K562 (cell line): ENCODE measurements around the gene SEPTIN6. TPM values are rescaled to one million over a fixed set of nuclear protein-coding genes. Genes with fewer than 3 reads are reported as not detected.
A peak's percentile ranks its signal among the peaks of the same experiment; 100 is the strongest.

Experiments
- BRF1 ChIP-seq: IDR thresholded peaks from 3 replicates; pipeline ENCODE4 v1.6.1; 2011; ENCODE audit warnings: borderline replicate concordance, mild to moderate bottlenecking; ENCODE audit not compliant: insufficient read length; ENCODE audit errors: extremely low read depth
- CBFA2T3 ChIP-seq: fragments of 450-650 bp; IDR thresholded peaks from 2 replicates; pipeline ENCODE4 v1.6.1; 2017
- CXXC5 ChIP-seq: fragments of 250-450 bp; sonication (Bioruptor Pico); IDR thresholded peaks from 2 replicates; pipeline ENCODE4 v1.8.0; 2022; ENCODE audit warnings: inconsistent platforms, mild to moderate bottlenecking, moderate library complexity
- MXI1 ChIP-seq: IDR thresholded peaks from 2 replicates; pipeline ENCODE4 v1.6.1; 2011; ENCODE audit warnings: low read depth, mild to moderate bottlenecking, improper control_type of control experiment, low read length
- NFYB ChIP-seq: IDR thresholded peaks from 2 replicates; pipeline ENCODE4 v1.6.1; 2011; ENCODE audit warnings: mild to moderate bottlenecking, moderate library complexity; ENCODE audit not compliant: insufficient read length; ENCODE audit errors: extremely low read depth
- NONO ChIP-seq, 2 experiments: fragments of 200-400 bp in 1 of 2; fragments of 450-650 bp in 1 of 2; formaldehyde crosslinking in 1 of 2; IDR thresholded peaks; 2 replicates each; pipeline ENCODE4 v1.6.1; 2017; ENCODE audit warnings: low read depth in 2 of 2, mild to moderate bottlenecking in 2 of 2, moderate library complexity in 2 of 2, low read length in 1 of 2
- NR2F6 ChIP-seq: fragments of 450-650 bp; formaldehyde crosslinking; IDR thresholded peaks from 2 replicates; pipeline ENCODE4 v1.4.0; 2020; ENCODE audit warnings: mild to moderate bottlenecking
- PHB ChIP-seq: fragments of 250-450 bp; sonication (Bioruptor Pico); IDR thresholded peaks from 2 replicates; pipeline ENCODE4 v1.5.0; 2021
- PML ChIP-seq: IDR thresholded peaks from 2 replicates; pipeline ENCODE4 v1.6.1; 2012; ENCODE audit warnings: low read length, inconsistent platforms
- POLR2A ChIP-seq: fragments of 450-650 bp; conservative IDR thresholded peaks from 2 replicates; pipeline ENCODE4 v1.6.1; 2016
- RBFOX2 ChIP-seq: fragments of 200-400 bp; formaldehyde crosslinking; IDR thresholded peaks from 2 replicates; pipeline ENCODE4 v1.6.1; 2017; ENCODE audit warnings: low read depth, mild to moderate bottlenecking, low read length, moderate library complexity
- RNF2 ChIP-seq: sonication (generic); IDR thresholded peaks from 2 replicates; pipeline ENCODE4 v1.6.1; 2016
- SUPT5H ChIP-seq: fragments of 450-650 bp; IDR thresholded peaks from 2 replicates; pipeline ENCODE4 v1.6.1; 2016
- XRCC3 ChIP-seq: fragments of 450-650 bp; IDR thresholded peaks from 2 replicates; pipeline ENCODE4 v1.6.1; 2017; ENCODE audit warnings: mild to moderate bottlenecking, moderate library complexity
- ZBTB8A ChIP-seq: fragments of 450-650 bp; IDR thresholded peaks from 2 replicates; pipeline ENCODE4 v1.6.1; 2018; ENCODE audit warnings: mild to moderate bottlenecking, moderate library complexity; ENCODE audit not compliant: partially characterized antibody
- ZKSCAN3 ChIP-seq: fragments of 250-450 bp; sonication (Bioruptor Pico); IDR thresholded peaks from 2 replicates; pipeline ENCODE4 v1.4.0; 2020
- ZNF311 ChIP-seq: fragments of 250-450 bp; sonication (Bioruptor Pico); IDR thresholded peaks from 2 replicates; pipeline ENCODE4 v1.4.0; 2020; ENCODE audit warnings: mild to moderate bottlenecking, moderate library complexity
- ZNF57 ChIP-seq: fragments of 450-650 bp; formaldehyde crosslinking; IDR thresholded peaks from 2 replicates; pipeline ENCODE4 v1.4.0; 2020; ENCODE audit warnings: mild to moderate bottlenecking, moderate library complexity
- ZNF668 ChIP-seq: fragments of 250-450 bp; sonication (Bioruptor Pico); IDR thresholded peaks from 2 replicates; pipeline ENCODE4 v1.8.0; 2022; ENCODE audit warnings: mild to moderate bottlenecking, inconsistent platforms
- polyA plus RNA-seq, 8 experiments: library from polyadenylated mRNA; depleted of rRNA in 4 of 8; stranded (reverse) in 5 of 8; unstranded in 3 of 8; fragments of >200 nt; fragmentation: Nextera tagmentation in 2 of 8; fragmentation: Illumina TruSeq in 1 of 8; extraction: Ambion mirVana in 2 of 8; extraction: Trizol in 1 of 8; gene quantifications; 2 replicates each; pipeline versions ENCODE4 v1.2.1 to v1.2.3, GENCODE V29; 2011 to 2014; ENCODE audit warnings: inconsistent platforms in 1 of 8, missing spikeins in 1 of 8
- total RNA-seq, 7 experiments: library from RNA; depleted of rRNA in 6 of 7; stranded (reverse); fragments of >200 nt in 6 of 7; fragmentation: Illumina TruSeq in 2 of 7; extraction: Trizol in 2 of 7; gene quantifications; 2 replicates each; pipeline versions ENCODE4 v1.2.1 to v1.2.3, GENCODE V29; 2011 to 2021; ENCODE audit warnings: low replicate concordance in 1 of 7
- TF ChIP-seq, protein P1 (sequence below): fragments of 450-650 bp; IDR thresholded peaks from 2 replicates; pipeline ENCODE4 v1.6.1; 2016; ENCODE audit warnings: antibody characterized with exemption
- TF ChIP-seq, protein P2 (sequence below), 2 experiments: fragments of 450-650 bp in 1 of 2; IDR thresholded peaks; 2 replicates each; pipeline ENCODE4 v1.6.1; 2011 to 2017; ENCODE audit warnings: low read depth in 2 of 2, antibody characterized with exemption in 1 of 2, borderline replicate concordance in 1 of 2, low read length in 1 of 2, mild to moderate bottlenecking in 1 of 2, mixed read lengths in 1 of 2; ENCODE audit not compliant: control insufficient read depth in 1 of 2
- TF ChIP-seq, protein P3 (sequence below): fragments of 450-650 bp; IDR thresholded peaks from one replicate; pipeline ENCODE4 v1.6.1; 2018; ENCODE audit warnings: mild to moderate bottlenecking, moderate library complexity; ENCODE audit not compliant: partially characterized antibody
- TF ChIP-seq, protein P4 (sequence below), 2 experiments: fragments of 450-650 bp in 1 of 2; sonication (generic) in 1 of 2; formaldehyde crosslinking in 1 of 2; IDR thresholded peaks in 1 of 2; conservative IDR thresholded peaks in 1 of 2; 2 replicates each; pipeline versions ENCODE4 v1.6.1 to v1.8.1; 2016 to 2023; ENCODE audit warnings: mild to moderate bottlenecking in 2 of 2, moderate library complexity in 2 of 2, inconsistent platforms in 1 of 2, missing genetic modification reagents in 1 of 2

SEPTIN6 gene
- total and polyA plus RNA-seq, 9 of the 15 experiments (the other 6 are each of a cell fraction or from before 2014, with no cell fraction given): 8.4 to 67.0 (median 37.8) TPM

DNA sequence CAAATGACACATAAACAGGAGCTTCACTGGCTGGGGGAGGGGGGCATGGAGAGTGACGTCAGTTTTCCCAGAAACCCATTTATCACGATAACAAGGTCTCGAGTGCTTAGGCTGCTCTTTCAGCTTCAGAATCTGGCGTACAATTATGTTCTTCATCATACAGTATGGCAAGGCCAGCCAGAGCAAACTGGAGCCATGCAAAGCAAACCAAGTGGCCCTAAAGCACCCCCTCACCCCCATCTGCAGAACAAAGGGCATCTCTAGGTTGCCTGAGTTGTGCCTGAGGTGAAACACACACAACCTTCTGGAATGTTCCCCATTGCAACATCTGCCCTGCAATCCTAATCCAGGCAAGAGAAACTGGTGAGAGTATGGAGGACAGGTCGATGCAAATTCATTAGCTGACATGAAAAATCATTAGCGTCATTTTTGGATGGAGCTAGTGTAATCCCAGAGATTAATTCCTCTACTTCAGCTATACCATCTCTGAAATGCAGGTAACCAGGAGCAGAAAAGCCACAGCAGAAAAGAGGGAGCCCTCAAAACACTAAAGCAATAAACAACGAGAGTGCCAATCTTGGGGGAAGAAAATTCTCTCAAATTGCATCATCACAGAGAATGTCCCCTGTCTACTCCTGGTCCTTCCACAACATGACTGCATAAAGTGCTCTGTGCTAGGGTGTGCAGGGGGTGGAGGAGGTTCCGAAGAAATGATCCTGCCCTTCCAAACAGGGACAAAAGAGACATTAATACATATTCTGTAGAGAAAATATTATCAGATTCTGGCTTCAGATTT lies 1.8 kb downstream of the SEPTIN6 start (continued):
- TF ChIP-seq, protein P1, sequence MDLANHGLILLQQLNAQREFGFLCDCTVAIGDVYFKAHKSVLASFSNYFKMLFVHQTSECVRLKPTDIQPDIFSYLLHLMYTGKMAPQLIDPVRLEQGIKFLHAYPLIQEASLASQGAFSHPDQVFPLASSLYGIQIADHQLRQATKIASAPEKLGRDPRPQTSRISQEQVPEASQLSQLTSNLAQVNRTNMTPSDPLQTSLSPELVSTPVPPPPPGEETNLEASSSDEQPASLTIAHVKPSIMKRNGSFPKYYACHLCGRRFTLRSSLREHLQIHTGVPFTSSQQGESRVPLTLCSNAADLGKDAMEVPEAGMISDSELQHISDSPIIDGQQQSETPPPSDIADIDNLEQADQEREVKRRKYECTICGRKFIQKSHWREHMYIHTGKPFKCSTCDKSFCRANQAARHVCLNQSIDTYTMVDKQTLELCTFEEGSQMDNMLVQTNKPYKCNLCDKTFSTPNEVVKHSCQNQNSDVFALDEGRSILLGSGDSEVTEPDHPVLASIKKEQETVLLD: no peak
- TF ChIP-seq POLR2A (peak; percentile 50), RBFOX2 (peak; percentile 22; the same call in 1 of the 2 replicates), ZNF668 (CRISPR knock-in tag) (no peak), ZNF57 (CRISPR knock-in tag) (no peak), PML (peak; percentile 19; the same call in 1 of the 2 replicates), XRCC3 (no peak), BRF1 (no peak), PHB (CRISPR knock-in tag) (no peak), RNF2 (peak; percentile 58; the same call in 1 of the 2 replicates), SUPT5H (peak; percentile 31; the same call in 1 of the 2 replicates), CXXC5 (CRISPR knock-in tag) (no peak), CBFA2T3 (no peak; the same call in 1 of the 2 replicates), NONO (IDR thresholded peaks at IDR 0.05; ENCODE audit: low read depth in 2 of 2, low read length in 1 of 2) (no peak), NFYB (no peak), ZNF311 (CRISPR knock-in tag) (no peak), ZBTB8A (no peak), MXI1 (no peak), ZKSCAN3 (CRISPR knock-in tag) (no peak), NR2F6 (no peak)
- TF ChIP-seq, protein P2, sequence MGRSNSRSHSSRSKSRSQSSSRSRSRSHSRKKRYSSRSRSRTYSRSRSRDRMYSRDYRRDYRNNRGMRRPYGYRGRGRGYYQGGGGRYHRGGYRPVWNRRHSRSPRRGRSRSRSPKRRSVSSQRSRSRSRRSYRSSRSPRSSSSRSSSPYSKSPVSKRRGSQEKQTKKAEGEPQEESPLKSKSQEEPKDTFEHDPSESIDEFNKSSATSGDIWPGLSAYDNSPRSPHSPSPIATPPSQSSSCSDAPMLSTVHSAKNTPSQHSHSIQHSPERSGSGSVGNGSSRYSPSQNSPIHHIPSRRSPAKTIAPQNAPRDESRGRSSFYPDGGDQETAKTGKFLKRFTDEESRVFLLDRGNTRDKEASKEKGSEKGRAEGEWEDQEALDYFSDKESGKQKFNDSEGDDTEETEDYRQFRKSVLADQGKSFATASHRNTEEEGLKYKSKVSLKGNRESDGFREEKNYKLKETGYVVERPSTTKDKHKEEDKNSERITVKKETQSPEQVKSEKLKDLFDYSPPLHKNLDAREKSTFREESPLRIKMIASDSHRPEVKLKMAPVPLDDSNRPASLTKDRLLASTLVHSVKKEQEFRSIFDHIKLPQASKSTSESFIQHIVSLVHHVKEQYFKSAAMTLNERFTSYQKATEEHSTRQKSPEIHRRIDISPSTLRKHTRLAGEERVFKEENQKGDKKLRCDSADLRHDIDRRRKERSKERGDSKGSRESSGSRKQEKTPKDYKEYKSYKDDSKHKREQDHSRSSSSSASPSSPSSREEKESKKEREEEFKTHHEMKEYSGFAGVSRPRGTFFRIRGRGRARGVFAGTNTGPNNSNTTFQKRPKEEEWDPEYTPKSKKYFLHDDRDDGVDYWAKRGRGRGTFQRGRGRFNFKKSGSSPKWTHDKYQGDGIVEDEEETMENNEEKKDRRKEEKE (IDR thresholded peaks at IDR 0.05; ENCODE audit: borderline replicate concordance in 1 of 2, control insufficient read depth in 1 of 2, low read depth in 2 of 2, low read length in 1 of 2): no peak
- TF ChIP-seq, protein P3, sequence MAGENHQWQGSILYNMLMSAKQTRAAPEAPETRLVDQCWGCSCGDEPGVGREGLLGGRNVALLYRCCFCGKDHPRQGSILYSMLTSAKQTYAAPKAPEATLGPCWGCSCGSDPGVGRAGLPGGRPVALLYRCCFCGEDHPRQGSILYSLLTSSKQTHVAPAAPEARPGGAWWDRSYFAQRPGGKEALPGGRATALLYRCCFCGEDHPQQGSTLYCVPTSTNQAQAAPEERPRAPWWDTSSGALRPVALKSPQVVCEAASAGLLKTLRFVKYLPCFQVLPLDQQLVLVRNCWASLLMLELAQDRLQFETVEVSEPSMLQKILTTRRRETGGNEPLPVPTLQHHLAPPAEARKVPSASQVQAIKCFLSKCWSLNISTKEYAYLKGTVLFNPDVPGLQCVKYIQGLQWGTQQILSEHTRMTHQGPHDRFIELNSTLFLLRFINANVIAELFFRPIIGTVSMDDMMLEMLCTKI: no peak
- TF ChIP-seq, protein P4, sequence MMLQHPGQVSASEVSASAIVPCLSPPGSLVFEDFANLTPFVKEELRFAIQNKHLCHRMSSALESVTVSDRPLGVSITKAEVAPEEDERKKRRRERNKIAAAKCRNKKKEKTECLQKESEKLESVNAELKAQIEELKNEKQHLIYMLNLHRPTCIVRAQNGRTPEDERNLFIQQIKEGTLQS (IDR thresholded peaks at IDR 0.05): peak; percentile 92
- TF ChIP-seq, protein P4 (CRISPR knock-in tag; conservative IDR thresholded peaks at IDR 0.05): no peak
